ENCODE measurements around the gene HSPB9.
"Not testable (repeated sequence)": the region's sequence is repeated elsewhere in the genome, so short reads cannot be mapped to it uniquely, and the experiment has no call there.

Gene HSPB9

DNA sequence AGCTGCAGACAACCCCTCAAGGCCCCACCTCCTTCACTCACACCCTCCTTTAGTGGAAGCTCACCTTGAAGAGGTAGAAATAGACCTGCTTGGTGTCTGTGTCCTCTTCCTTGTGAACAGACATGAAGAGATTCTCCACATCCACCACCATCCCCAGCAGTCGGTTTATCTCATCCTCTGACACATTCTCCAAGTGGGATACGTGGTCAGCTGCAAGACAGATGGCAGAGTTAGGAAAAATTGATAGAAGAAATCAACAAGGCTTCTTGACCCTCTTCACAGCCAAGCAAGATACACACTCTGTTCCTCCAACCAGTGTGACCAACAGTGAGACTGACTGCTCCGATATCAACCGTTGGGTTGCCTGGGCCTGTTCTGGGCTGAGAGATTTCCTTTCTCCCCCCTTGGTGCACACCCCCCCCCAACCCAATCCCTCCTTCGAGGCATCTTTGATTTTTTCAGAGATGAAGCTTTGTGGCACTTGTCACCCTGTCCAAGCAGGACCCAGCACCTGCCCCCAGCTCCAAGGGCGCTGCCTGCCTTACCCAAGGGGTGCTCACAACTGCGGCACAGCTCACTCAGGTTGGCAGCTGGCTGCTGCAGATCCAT, 2.3 kb upstream of the HSPB9 start:
- DNase-seq (ENCODE audit: low read depth) = no peak

DNA sequence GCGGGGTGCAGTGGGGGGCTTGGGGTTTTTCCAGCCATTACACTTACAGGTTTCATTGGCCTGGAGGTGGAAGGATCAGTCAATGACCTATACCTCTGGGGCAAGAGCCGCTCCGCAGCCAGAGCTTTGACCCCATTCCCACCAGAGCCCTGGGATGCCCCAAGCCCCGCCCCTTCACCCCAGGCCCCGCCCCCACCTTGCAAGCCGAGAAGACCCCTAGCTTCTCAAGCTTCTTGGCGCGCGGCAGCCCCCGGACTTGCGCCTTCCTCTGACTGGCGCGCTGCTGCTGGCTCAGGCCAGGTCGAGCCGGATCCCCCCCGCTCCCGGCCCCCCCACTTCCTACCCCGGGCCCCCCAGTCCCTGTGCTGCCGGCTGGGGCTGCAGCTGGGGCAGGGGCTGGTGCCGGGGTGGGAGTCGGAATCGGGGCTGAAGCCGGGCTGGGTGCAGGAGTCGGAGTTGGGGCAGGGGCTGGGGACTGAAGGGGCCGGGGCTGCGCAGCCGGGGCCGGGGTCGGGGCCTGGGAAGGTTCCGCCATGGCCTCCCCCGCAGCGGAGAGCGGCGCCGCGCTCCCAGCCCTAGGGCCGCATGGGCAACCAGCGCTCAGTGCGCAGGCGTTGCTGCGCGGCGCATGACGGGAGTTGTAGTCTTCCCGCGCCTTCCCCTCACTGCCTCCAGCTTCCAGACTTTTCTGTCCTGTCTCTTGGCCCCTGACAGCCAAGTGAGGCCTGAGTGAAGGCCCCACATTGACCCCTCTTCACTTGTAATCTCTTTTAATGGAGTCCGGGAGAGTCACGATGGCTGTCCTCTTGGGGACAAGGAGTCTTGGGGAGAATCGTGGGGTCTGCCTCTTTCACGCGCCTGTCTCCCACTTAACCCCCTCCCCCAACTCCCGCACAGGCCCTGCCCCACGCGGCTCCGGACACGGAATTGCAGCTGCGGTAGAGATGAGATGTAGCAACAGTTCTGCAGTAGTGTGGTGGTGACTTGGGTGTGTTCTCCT, 1.5 kb upstream of the HSPB9 start, which contains the start of gene KAT2A:
Gene KAT2A (minus strand): TSS at position 598 of the 1,000 bp plus-strand sequence. CDS start 63 bp downstream, at position 535.
- DNase-seq (ENCODE audit: low read depth) = peak; percentile 61

DNA sequence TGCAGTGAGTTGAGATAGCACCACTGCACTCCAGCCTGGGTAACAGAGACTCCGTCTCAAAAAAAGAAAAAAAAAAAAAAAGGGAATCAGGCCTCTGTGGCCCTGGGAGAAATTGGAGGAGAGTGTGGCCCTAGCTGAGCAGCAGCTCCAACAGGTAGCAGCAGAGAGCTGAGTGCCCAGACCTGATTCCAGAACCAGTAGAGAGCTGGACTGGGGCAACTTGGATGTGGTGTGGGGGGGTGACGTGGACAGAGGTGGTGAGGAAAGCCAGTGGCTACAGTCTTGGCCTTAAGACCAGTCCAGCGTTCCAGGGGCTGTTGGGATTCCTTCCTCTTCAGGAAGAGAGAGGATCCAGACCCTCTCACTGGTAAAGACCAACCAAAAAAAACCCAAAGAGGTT, 1.7 kb downstream of the HSPB9 start:
- no peak for DNase-seq (ENCODE audit: low read depth)

GRCh38 chr17:42125565-42125964, 3.0 kb downstream of the HSPB9 start:
- no peak for DNase-seq (ENCODE audit: low read depth)

DNA sequence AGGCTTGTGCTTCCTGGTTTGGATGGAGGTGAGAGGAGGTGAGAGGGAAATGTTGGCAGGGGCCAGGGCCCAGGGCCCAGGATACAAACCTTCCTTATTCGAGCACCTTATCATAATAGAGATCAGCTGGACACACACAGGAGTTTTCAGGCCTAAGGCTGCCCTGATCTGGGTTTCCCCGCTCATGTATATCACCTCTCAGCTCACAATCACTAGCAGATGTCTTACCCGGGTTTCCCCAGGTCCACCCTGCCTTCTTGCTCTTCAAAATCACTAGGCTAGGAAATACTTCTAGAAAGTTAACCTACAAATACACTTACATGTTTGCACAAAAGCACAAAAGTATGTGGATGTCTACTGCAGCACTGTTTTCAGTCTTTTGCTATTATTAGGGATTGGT, 4.2 kb downstream of the HSPB9 start:
- no peak for DNase-seq (ENCODE audit: low read depth)

DNA sequence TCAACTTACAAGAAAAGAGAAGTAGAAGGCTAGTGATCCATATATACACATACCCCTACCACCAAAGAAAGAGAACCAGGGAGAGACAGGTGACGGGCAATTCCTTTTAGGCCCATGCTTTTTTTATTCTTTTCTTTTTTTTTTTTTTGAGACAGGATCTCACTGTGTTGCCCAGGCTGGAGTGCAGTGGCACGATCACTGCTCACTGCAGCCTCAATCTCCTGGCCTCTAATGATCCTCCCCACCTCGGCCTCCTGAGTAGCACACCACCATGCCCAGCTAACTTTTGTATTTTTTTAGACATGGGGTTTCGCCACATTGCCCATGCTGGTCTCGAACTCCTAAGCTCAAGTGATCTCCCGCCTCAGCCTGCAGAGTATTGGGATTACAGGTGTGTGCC, 4.8 kb downstream of the HSPB9 start:
- no peak for DNase-seq (ENCODE audit: low read depth)

GRCh38 chr17:42129109-42129837, 6.7 kb downstream of the HSPB9 start:
- DNase-seq (ENCODE audit: low read depth) = no peak

GRCh38 chr17:42130310-42130936, 7.8 kb downstream of the HSPB9 start:
- no peak for DNase-seq (ENCODE audit: low read depth)

GRCh38 chr17:42131232-42131631, 8.6 kb downstream of the HSPB9 start:
- no peak for DNase-seq (ENCODE audit: low read depth)

DNA sequence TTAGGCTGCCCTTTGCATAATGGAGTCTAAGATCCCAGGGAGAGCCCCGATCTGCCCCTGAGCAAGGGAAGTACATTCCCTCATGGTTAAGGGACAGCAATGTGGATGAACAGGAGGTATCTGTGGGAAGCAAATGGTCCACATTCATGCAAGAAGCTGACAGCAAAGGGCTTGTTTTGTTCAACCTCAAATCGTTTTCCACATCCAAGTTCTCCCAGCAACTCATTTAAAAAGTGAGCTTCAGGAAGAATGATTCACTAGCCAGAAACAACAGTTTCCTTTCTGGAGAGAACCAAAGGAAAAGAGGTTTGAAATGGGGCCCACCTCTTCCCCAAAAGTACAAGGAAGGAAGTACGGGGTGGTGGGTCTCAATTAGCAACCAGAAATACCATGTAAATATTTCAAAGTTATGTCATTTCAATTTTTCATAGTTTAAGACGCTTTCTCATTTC, 9.4 kb downstream of the HSPB9 start:
- DNase-seq (ENCODE audit: low read depth) = no peak

- DNase-seq (ENCODE audit: low read depth) = peak; percentile 71
Measured at GRCh38 chr17:42132941-42133340, 10.3 kb downstream of the HSPB9 start.

GRCh38 chr17:42133461-42134041, 10.9 kb downstream of the HSPB9 start:
- DNase-seq (ENCODE audit: low read depth) = no peak

GRCh38 chr17:42135151-42135550, 12.5 kb downstream of the HSPB9 start:
- DNase-seq (ENCODE audit: low read depth) = no peak

DNA sequence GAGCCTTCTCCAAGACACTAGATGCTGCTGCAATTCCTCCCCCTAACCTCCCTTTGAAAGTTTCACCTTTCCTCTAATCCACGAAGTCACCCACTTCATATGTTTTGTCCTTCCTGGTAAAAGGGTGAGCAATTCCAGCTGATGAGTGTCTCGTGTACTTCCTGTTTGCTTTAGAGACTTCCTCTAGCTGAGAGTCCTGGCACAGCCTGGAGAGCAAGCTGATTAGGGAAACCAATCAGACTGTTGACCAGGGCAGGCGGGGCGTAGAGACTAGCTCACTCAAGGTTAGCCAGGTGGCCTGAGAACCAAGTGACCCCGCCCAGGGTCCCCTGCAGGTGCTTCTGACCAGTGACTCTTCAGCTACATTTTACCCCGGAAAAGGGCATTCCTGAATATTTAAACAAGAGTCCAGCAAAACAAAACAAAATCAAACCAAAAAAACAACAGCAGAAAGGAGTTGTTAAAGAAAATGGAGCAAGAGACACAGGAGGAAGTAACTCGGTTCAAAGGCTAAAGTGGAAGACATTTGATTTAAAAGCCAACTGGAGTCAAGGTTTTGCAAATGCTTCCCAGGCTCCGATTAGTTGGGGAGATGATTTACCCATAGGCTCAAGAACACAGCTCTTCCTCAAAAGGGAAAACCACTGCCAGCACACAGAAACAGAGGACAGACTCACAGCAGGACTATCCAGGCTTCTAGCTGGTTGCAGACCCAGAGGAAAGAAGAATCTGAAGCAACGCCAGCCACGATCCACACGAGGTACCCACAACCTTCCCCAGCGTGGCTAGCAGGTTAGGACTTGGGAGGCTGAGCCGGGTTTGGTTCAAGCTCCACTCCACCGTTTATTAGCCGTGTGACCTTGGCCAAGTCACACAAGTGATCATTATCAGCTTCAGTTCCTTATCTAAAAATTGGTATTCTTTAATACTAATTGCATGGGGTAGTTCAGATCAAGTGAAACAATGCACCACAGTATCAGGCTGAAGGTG, 13.4 kb downstream of the HSPB9 start:
- DNase-seq (ENCODE audit: low read depth) = no peak

DNA sequence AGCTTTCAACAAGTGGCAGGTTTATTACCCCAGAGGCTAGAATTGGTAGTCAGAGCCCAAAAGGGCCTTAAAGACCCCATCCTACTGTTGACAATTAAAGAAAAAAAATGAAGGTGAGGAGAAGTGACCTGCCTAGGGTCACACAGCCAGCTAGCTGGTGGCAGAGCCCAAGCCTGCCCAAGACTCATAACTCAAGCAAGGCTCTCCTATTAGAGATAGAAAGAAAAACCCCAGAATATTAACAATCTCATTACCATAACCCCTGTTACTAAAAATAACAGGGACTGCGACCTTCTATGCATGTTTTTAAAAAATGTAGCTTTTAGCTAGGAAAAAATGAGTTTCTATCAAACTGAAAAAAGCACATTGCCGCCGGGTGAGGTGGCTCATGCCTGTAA, 14.0 kb downstream of the HSPB9 start:
- DNase-seq (ENCODE audit: low read depth) = no peak

GRCh38 chr17:42138749-42139492, 16.3 kb downstream of the HSPB9 start:
- DNase-seq (ENCODE audit: low read depth) = no peak

DNA sequence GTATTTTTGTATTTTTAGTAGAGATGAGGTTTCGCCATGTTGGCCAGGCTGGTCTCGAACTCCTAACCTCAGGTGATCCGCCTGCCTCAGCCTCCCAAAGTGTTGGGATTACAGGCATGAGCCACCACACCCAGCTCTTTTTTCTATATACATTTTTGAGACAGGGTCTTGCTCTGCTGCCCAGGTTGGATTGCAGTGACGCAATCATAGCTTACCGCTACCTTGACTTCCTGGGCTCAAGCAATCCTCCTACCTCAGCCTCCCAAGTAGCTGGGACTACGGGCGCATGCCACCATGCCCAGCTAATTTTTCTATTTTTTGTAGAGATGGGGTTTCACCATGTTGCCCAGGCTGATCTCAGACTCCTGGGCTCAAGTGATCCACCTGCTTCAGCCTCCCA, 18.1 kb downstream of the HSPB9 start:
- not testable (repeated sequence) for DNase-seq (ENCODE audit: low read depth)

DNA sequence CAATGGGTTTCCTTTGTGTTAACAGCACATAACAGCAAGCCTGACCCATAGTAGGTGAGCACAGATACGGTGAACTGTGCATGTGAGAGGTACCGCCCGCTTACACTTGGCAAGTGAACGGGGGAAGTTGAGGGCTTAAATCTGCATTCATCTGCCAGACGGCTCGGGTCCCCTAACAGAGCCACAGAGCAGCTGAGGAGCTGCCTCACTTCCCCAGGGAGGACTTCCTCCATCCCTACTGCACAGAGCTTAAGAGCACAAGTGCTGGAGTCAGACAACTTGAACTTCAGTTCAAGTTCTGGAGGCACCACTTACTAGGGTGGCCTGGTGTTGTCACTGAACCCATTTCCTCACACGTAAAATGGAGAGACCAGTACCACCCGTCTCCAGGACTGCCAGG, 18.8 kb downstream of the HSPB9 start:
- no peak for DNase-seq (ENCODE audit: low read depth)

- peak; percentile 38 for DNase-seq (ENCODE audit: low read depth)
Measured at GRCh38 chr17:42142371-42142896, 19.8 kb downstream of the HSPB9 start.
